HG02840 (cell line): ENCODE measurements around the gene B3GNT2.
"Not testable (repeated sequence)": the region's sequence is repeated elsewhere in the genome, so short reads cannot be mapped to it uniquely, and the experiment has no call there.

ENCODE experiments used
- ATAC-seq: cut with Tn5 transposase; IDR thresholded peaks from one replicate; pipeline ENCODE4 v1.9.1; 2021; ENCODE audit warnings: mild to moderate bottlenecking, moderate library complexity, moderate number of reproducible peaks; ENCODE audit not compliant: unreplicated experiment, low FRiP score

B3GNT2 gene, protein sequence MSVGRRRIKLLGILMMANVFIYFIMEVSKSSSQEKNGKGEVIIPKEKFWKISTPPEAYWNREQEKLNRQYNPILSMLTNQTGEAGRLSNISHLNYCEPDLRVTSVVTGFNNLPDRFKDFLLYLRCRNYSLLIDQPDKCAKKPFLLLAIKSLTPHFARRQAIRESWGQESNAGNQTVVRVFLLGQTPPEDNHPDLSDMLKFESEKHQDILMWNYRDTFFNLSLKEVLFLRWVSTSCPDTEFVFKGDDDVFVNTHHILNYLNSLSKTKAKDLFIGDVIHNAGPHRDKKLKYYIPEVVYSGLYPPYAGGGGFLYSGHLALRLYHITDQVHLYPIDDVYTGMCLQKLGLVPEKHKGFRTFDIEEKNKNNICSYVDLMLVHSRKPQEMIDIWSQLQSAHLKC

DNA sequence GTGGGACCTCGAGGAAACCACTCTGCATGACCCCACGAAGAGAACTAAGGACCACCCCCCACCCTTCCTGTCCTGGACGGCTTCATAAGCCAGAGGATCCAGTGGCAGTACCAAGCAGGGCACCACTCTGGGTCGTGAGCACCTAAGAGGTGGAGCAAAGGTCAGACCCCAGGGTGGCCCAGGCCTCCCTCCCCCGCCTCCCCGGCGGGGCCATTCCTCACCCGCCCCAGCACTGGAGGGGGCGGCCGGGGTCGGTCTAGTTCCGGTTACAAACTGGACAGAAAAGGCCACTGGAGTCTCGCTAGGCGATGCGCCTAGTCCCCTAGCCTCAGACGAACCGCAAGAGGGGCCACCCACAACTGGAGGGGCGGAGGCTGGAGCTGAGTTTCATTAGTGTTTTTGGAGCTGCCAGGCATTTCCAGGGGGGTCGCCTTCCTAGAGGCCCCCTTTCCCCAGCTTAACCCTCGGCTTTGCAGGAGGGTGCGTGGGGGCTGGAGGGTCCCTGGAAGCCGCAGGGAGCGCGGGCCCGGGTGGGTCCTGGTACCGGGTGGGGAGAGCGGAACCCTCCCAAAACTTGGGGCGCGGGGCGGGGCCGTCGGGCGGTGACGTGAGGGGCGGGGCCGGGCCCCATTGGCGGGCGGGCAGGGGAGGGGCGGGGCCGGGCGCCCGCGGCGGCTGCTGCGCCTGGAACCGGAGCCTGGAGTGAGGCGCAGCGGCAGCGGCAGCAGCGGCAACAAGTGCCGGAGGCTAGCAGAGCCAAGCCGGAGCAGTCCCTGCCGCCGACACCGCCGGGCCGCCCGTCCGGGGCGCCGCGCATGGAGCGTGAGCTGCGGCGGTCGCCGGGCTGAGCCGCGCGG, at the start of gene B3GNT2:
TSS of gene B3GNT2 (plus strand) at position 695 of the 857 bp plus-strand sequence. CDS start 26,106 bp downstream, outside the sequence.
- ATAC-seq = peak; percentile 46

DNA sequence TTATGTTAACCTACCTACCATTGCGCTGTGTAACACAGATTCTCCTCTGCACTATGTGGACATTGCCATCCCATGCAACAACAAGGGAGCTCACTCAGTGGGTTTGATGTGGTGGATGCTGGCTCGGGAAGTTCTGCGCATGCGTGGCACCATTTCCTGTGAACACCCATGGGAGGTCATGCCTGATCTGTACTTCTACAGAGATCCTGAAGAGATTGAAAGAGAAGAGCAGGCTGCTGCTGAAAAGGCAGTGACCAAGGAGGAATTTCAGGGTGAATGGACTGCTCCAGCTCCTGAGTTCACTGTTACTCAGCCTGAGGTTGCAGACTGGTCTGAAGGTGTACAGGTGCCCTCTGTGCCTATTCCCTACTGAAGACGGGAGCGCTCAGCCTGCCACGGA, 49.1 kb upstream of the B3GNT2 start:
- not testable (repeated sequence) for ATAC-seq

DNA sequence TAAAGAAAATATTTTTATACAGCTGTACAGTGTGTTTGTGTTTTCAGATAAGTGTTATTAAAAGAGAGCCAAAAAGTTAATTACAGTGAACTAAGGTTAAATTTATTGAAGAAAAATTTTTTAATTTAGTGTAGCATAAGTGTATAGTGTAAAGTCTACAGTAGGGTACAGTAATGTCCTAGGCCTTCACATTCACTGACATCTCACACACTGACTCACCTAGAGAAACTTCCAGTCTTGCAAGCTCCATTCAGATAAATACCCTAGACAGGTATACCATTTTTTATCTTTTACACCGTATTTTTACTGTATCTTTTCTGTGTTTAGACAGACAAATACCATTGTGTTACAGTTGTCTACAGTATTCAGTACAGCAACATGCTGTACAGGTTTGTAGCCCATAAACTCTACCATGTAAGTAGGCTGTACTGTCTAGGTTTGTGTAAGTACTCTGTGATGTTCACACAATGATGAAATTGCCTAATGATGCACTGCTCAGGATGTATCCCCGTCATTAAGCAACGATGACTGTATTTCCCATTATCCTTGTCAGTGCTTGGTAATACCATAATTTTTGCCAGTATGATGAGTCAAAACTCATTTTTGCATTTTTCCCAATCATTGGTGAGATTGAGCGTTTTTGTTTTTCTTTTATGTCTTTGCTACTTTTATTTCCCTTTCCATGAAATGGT, 48.2 kb upstream of the B3GNT2 start:
- ATAC-seq = no peak

DNA sequence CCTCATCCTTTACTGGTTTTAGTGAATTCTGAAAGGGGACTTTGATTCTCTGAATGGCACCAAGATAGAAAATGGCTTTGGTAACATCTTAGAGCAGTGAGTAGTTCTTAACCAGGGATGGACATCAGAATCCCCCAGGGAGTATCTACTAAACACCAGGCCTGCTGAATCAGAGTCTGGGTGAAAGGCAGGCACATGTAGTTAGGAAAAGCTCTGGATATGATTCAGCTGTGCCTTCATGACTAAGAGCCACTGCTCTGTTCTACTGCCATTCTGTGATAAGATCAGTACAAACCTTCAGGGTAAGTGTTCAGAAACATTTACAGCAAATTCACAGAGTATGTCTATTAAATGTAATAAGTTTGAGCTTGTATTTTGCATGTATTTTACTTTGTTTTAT, 46.2 kb upstream of the B3GNT2 start:
- no peak for ATAC-seq

DNA sequence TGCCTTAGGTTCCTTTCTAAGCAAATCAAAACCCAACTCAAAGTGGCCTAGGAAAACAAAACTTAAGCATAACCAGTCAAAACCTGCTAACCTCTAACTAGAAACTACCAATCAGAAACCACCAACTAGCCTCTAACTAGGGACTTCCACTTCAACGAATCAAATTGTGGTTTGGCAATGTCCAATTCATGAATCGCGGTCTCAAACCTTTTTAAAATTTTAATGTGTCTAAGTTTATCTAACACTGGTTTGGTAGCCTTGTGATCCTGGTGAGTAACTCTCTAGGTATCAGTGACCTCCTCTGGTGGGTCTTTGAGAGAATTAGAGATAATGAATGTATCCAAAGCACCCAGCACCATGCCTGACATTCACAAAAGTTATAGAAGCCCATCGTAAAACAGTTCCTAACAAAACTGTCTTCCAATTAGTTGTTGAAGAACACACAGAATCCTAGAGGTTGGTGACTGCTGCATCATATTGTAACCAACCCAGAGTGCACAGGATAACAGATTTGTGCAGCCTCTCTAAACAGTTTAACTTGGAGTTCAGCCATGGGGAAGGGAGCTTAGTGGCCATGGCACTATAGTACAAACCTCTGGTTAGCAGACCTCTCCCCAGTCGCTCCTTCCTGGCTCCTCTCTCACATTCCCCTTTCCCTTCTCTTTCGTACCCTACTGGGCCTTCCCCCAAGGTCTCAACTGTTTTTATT, 45.2 kb upstream of the B3GNT2 start:
- no peak for ATAC-seq

DNA sequence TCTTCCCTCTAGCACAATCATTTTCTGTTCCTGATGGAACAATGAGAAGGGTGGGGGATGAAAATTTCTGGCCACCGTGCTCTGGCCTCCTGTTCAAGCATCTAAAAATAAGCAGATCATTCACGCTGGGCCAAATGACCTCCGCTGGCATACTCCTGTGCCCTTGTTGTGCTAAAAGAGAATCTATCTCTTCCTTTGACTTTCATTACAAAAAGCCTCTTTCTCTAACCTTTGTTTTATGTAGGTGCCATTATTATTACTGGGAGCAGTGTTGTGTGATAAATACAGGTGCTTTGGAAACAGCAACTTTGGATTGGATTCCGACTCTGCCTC, 44.6 kb upstream of the B3GNT2 start:
- ATAC-seq = no peak

DNA sequence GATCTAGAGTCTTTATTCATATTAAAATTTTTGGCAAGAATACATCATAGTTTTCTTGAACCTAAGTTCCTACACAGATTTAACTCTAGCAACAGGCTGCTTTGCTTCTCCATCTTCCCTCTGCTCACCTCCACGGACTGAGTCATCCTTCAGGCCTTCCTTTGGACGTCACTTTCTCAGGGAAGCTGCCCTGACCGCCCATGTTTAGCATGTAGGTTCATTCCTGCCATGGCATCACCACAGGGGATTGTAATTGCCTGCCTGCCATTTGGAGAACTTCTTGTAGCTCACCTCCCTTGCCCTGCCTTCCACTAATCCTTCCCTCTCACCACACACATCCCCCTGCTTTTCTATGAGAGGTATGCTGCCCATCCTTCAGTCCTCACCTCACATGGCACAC, 43.9 kb upstream of the B3GNT2 start:
- no peak for ATAC-seq

DNA sequence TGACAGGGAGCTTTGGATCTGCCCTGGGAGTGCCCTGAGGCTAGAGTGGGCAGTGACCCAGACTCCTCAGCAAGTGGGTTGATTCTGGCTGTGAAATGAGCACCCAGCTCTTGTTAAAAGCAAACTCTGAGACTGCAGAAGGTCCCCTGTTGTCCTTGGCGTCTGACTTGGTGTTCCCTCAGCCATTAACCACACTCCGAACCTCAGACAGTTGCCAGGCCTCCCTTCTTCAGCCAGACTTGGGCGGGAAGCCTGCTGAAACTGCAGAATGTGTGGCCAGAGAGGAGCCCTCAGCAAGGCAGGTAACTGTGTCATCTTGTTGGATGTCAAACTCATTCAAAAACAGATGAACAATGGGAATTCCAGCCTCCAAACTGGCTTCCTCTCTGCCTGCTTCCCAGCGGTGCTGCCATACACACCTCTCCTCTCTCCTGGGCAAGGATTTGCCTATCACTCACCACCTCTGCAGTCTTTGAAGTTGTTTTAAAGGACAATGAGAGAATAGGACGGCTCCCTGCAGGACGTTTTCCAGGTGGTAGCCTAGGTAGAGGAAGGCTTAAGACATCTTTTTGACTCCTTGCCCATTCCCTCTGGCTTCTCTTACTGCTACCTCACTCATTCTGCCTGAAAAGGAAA, 38.9 kb upstream of the B3GNT2 start:
- no peak for ATAC-seq

DNA sequence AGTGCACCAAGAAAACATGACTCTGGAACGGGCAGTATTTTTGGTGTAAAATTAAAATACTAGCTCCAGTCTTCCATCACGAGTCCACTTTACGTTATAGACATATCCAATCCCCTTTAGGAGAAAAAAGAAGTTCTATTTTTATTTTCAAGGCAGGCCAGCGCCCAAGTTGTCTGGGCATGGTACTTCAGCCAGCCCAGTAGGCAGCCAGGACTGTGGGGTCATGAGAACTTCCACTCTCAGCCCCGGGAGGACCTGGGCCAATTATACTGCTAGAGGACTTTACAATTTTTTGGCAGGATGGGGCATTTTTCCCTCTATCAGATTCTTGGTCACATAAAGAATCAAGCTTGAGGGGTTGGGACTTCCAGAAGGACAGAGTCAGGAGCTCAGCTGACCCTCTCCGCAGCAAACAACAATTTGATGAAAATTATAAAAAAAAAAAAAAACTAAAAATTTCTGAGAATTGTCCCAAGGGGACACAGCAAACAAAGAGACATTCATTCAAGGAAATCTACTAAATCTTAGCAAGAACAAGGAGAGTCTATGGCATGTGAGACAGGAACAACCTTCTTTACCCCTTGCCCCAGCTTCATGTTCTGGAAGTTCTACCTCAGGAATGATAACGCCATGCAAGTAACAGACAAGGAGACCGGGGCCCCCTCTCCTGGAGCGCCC, 37.3 kb upstream of the B3GNT2 start:
- ATAC-seq = no peak

DNA sequence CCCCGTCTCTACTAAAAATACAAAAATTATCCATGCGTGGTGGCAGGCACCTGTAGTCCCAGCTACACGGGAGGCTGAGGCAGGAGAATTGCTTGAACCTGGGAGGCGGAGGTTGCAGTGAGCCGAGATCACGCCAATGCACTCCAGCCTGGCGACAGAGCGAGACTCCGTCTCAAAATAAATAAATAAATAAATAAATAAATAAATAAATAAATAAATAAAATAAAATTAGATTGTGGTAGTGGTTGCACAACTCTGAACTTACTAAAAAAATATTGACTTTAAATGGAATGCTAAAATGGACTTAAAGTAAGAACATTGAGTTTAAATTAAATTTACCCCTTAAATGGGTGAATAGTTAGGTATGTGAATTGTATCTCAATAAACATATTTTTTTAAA, 35.2 kb upstream of the B3GNT2 start:
- not testable (repeated sequence) for ATAC-seq

DNA sequence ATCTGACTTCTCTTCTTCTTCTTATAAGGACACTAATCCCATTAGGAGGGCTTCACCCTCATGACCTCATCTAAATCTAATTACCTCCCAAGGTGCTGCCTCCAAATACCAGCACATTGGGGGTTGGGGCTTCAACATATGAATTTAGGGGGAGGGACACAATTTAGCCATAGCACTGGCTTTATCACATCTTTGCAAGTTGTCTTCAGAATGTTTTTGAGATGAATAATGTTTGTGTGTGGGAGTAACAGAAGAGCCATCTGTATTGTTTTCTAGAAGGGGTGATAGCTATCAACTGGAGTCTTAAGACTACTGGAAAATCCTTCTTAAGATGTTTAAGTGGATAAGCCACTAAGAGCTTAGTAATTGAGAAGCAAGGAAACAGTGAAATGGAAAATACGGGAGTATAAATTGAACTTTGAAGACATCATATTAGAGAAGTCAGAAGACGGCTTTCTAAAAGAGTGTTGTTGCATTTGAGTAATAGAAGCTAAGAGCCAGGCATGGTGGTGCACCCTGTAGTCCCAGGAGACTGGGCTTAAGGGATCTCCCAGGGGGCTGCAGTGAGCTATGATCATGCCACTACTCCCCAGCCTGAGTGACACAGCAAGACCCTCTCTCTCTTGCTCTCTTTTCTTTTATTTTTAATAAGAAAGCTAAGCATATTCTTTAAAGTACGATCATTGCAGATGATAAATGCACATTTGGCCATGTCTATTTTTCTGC, 32.6 kb upstream of the B3GNT2 start:
- ATAC-seq = no peak

DNA sequence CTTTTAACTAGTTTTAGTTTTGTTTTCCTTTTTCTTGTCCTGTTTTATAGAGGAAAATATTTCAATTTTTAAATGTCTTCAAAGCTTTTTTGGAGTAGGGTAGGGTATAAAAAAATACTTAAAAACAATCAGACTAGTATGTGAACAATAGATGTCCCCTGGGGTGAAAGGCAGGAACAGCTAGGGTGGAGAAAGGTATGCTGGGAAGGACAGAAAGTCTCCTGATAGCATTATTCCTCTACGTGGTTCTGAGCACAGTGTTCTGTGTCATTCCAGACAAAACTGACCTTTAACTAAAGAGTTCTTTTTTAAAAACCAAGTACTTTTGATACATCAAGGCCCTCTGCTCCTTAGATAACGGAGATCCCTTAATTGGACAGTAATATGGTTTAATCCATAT, 32.1 kb upstream of the B3GNT2 start:
- ATAC-seq = no peak

DNA sequence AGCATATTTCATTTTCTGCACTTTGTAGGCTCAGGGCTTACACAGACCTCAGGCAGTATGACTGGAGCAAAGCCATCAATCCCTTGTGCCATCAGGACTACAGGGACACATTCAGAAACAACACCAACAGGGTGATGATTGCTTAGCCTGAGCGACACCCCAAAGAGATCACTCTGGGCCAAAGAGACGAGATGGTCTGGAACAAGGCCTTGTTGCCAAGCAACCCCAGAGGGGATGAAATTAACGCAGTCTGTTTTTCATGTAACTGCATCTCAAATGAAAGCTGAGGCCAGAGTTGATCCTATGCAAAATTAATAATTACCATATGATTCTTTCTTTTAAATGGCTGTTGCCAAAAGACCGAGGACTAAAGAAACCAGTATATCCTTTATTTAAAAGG, 20.2 kb upstream of the B3GNT2 start:
- no peak for ATAC-seq

DNA sequence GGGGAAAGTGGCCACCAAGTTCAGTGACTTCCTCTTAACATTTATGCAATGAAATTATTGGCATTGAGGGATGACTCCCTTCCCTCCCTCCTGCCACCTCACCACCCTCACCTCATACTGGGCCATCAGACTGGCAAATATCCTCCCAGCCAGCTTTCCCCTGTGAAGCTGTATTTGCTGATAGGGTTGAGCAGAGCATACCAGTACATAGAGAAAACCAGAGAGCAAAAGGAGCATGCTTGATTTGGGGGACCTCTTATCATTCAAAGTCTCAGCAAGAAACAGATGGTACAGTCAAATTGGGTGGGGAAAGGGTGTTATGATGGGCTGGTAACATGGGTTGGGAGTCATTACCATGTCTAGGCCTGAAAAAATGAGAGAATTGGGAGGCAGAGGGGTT, 19.1 kb upstream of the B3GNT2 start:
- ATAC-seq = no peak

DNA sequence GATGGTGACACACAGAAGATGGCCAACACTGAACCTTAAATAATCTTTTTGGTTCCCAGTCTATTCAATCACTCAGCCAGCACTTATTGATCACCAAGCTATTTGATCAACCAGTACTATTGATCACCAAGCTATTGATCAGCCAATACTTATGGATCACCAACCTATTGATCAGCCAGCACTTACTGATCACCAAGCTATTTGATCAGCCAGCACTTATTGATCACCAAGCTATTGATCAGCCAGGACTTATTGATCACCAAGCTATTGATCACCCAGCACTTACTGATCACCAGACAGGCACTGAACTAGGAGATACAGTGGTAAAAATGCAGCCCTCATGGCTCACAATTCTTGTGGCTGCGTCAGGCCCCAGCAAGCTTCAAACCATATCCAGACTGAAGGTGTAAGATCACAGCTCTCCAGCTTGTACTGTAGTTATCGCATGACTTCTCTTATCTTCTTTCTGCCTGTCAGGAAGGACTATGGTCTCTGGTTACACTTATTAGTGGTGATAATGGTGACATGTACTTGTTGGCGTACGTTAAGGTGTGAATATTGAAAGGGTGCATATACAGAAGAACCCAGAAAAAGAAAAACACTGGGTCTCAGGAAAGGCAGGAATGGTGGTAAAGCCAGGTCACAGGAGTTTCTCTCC, 18.4 kb upstream of the B3GNT2 start:
- ATAC-seq = no peak

DNA sequence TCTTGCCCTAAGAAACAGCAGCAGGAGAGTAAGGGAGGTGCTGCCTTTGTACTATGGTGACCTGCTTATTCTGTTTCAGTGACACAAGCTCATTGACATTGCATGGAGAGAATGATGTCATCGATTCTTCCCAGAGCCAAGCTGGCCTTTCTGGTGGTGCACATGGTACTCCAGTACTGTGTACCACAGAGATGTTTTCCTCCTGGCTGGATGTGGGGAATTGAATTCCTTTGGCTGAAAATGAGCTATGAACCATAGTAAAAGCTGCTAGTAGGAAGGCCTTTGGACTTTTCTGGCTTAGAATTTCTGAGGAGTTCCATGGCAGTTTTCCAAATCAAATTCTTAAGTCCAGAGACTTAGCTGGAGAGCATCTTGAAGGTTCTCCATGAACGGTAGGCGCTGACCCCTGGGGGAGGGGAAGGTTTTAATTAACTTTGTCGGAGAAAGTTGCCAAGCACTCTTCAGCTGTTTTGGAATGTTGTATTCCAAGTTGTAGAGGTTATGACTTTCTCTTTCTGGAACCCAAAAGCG, 17.1 kb upstream of the B3GNT2 start:
- no peak for ATAC-seq

DNA sequence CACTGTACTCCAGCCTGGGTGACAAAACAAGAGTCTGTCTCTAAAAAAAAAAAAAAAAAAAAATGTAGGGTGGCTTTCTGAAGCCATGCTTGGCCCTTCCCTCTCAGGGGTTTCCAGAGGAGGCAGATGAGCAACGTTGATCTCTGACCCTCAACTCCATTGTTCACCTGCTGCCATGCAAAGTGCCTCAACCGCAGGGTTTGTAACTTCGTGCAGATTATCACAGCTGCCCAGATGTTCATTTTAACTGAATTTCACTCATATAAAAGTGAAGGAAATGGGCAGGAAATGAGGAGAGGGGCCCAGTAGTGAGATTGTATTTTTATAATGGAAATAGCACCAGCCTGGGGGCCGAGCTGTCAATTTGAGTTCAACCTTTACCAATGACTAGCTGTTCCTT, 14.9 kb upstream of the B3GNT2 start:
- ATAC-seq = no peak

DNA sequence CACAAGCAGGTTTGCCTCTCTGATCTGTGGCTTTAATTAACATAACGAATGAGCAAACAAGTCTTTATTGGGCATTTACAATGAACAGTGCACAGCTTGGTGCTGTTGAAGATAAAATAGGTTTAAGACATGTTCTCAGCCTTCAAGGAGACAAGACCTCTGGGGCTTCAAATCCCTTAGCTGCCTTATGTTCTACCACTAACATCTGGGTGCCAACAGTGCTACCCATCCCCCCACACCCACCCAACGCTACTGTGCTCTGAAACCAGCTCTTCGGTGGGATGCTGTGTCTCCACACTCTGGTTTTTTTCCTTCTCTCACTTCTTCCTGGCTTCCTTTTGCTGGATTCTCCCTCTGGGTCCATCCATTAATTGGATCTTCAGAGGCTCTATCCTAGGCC, 14.1 kb upstream of the B3GNT2 start:
- ATAC-seq = no peak
